Inflammatory macrophage treated with lipopolysaccharide for 4 hours (primary cell): Measurements from ENCODE around the gene EMP2.
"Not testable (repeated sequence)": the region's sequence is repeated elsewhere in the genome, so short reads cannot be mapped to it uniquely, and the experiment has no call there.

Experiments used
- DNase-seq: peaks from one replicate; pipeline ENCODE4 v3.0.0-alpha.2; 2020

EMP2 gene

GRCh38 chr16:10579965-10580882 lies at the start of gene EMP2:
Gene EMP2 (minus strand): TSS chr16:10580598. CDS start chr16:10547617, 32,981 bp downstream.
- DNase-seq: peak; percentile 32

GRCh38 chr16:10629592-10629963 lies 49.2 kb upstream of the EMP2 start:
- no peak for DNase-seq

- peak; percentile 67 for DNase-seq
Measured at GRCh38 chr16:10625595-10626357, 45.4 kb upstream of the EMP2 start.

- DNase-seq: no peak
Measured at GRCh38 chr16:10624527-10624926, 44.1 kb upstream of the EMP2 start.

- no peak for DNase-seq
Measured at GRCh38 chr16:10623059-10623458, 42.7 kb upstream of the EMP2 start.

- DNase-seq: no peak
Measured at GRCh38 chr16:10622036-10622921, 41.9 kb upstream of the EMP2 start.

- not testable (repeated sequence) for DNase-seq
Measured at GRCh38 chr16:10621216-10621949, 41.0 kb upstream of the EMP2 start.

- DNase-seq: no peak
Measured at GRCh38 chr16:10620120-10620519, 39.7 kb upstream of the EMP2 start.

GRCh38 chr16:10619271-10619849 lies 39.0 kb upstream of the EMP2 start:
- DNase-seq: peak; percentile 59

GRCh38 chr16:10618710-10619209 lies 38.4 kb upstream of the EMP2 start:
- no peak for DNase-seq

GRCh38 chr16:10617662-10618420 lies 37.4 kb upstream of the EMP2 start:
- no peak for DNase-seq

GRCh38 chr16:10616756-10617640 lies 36.6 kb upstream of the EMP2 start:
- no peak for DNase-seq

- DNase-seq: no peak
Measured at GRCh38 chr16:10616419-10616755, 36.0 kb upstream of the EMP2 start.

GRCh38 chr16:10614685-10615084 lies 34.3 kb upstream of the EMP2 start:
- DNase-seq: no peak

- peak; percentile 16 for DNase-seq
Measured at GRCh38 chr16:10613785-10614485, 33.5 kb upstream of the EMP2 start.

- DNase-seq: no peak
Measured at GRCh38 chr16:10612649-10613179, 32.3 kb upstream of the EMP2 start.

GRCh38 chr16:10611825-10612342 lies 31.5 kb upstream of the EMP2 start:
- no peak for DNase-seq

- no peak for DNase-seq
Measured at GRCh38 chr16:10610499-10611184, 30.2 kb upstream of the EMP2 start.
